ENCODE results near the gene RNF40.
A peak's percentile ranks its signal among the peaks of the same experiment; 100 is the strongest.

RNF40 gene

DNA sequence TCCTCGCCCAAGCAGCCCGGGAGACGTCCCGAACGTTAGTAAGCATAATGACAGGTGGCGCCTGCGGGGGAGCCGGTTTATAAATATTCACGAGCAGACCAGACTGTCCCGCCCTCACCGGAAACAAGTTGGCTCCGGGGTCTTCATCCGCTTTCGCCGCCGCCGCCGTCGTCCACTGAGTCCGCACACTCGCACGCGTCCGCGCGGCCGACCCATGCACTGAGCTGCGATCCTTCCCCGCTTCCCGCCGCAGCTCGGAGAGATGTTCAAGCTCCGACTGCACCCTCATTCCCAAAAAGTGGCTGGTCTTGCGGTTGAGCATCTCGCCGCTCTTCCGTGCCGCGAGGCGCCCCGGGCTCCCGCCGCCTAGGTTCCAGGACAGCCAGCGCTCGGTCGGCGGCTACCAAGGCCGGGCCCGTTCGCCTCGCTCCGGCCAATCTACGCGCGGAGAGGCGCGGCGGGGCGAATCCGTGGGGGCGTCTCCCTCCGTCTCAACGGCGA is 645 bp upstream of the RNF40 start:
- DNase-seq (ENCODE audit: low read depth in 2 of 2) = peak in 1 of 2 donors; percentile 44

DNA sequence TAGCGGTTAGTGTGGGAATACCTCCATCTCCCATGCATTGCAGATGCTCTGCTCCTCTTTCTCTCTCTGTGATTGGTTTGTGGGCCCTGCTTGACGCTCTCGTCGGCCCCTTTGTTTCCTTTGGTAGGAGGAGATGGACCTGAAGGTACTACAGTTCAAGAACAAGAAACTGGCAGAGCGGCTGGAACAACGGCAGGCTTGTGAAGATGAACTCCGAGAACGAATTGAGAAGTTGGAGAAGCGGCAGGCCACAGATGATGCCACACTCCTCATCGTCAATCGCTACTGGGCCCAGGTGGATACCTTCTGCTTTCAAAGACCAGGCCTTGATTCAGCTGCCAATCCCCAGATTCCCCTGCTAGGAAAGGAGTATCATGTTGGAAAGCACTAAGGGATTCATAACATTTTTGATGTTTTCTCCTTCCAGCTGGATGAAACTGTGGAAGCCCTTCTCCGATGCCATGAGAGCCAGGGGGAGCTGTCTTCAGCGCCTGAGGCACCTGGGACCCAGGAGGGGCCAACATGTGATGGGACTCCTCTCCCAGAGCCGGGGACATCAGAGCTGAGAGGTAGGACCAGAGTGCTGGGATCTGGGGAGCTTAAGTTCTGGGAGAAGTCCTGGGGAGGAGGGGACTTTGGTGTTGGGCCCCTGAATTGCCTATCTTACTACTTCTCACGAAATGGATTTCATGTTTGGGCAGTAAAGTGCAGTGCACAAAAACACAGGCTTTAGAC is 1.0 kb downstream of the RNF40 start:
- DNase-seq (ENCODE audit: low read depth in 2 of 2) = no peak

DNA sequence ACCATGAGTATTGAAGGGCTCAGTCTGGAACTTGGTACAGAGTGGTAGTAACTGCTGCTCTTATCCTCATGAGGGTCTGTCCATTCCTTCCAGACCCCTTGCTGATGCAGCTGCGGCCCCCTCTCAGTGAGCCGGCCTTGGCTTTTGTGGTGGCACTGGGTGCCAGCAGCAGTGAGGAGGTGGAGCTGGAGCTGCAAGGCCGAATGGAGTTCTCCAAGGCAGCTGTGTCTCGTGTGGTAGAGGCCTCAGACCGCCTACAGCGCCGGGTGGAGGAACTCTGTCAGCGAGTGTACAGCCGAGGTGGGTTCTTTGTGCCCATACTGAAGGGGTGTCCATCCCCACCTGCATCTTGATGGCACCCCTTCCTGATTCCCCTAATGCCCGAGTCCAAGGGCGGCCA is 2.0 kb downstream of the RNF40 start:
- DNase-seq (ENCODE audit: low read depth in 2 of 2) = no peak

DNA sequence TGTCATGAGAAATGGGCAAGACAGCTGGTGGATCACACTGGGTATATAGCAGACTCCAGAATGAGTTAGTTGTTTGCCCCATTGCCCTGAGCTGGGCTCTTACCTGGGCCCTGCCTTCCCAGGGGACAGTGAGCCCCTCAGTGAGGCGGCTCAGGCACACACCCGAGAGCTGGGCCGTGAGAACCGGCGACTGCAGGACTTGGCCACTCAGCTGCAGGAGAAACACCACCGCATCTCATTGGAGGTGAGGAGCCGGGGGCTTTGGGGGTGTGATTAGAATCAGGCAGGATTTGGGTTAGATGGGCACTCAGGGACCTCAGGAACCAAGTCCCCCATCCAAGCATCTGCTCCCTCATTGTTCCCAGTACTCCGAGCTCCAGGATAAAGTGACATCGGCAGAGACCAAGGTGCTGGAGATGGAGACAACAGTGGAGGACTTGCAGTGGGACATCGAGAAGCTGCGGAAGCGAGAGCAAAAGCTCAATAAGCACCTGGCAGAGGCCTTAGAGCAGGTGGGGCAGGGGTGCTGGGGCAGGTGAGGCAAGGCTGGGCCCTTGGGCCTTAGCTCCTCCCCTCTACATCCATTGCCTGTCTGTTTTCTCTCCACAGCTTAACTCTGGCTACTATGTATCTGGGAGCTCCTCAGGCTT is 2.8 kb downstream of the RNF40 start:
- DNase-seq (ENCODE audit: low read depth in 2 of 2) = no peak

DNA sequence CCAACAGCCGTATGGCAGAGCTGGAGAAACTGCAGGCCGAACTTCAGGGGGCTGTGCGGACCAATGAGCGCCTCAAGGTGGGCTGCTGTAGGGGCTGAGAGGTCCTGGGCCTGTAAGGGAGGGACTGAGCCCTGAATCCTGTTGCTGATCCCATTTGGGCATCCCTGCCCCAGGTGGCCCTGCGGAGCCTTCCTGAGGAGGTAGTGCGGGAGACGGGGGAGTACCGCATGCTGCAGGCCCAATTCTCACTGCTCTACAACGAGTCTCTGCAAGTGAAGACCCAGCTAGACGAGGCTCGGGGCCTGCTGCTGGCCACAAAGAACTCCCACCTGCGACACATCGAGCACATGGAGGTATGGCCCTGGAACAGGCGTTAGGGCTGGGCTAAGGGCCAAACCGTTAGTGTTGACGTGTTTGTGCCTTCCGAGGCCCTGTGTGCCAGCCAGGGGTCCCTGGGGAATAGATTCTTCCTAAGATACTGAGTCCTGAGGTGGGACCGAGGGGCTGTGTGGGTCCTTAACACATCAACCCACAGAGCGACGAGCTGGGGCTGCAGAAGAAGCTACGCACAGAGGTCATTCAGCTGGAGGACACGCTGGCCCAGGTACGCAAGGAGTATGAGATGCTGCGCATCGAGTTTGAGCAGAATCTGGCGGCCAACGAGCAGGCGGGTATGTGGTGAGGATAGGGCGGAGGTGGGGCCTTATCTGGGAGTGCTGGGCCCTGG is 4.2 kb downstream of the RNF40 start:
- DNase-seq (ENCODE audit: low read depth in 2 of 2) = no peak

DNA sequence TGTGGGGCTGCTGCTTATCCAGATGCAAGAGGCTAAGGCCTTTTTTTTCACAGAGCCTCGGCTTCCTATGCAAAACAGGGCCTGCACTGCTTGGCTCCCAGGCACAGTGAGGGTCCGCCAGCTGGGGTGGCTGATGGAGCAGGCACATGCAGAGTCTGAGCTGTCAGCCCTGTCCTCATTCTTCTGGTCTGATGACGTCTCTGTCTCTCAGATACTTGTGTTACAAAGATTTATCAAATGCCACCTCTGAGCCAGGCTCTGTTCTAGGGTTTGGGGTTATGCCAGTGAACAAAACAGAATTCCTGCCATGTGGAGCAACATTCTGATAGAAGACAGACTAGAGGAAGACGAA is 4.8 kb downstream of the RNF40 start:
- no peak for DNase-seq (ENCODE audit: low read depth in 2 of 2)

GRCh38 chr16:30767767-30768465 is 5.8 kb downstream of the RNF40 start:
- no peak for DNase-seq (ENCODE audit: low read depth in 2 of 2)

- no peak for DNase-seq (ENCODE audit: low read depth in 2 of 2)
Measured at GRCh38 chr16:30768583-30769181, 6.6 kb downstream of the RNF40 start.

DNA sequence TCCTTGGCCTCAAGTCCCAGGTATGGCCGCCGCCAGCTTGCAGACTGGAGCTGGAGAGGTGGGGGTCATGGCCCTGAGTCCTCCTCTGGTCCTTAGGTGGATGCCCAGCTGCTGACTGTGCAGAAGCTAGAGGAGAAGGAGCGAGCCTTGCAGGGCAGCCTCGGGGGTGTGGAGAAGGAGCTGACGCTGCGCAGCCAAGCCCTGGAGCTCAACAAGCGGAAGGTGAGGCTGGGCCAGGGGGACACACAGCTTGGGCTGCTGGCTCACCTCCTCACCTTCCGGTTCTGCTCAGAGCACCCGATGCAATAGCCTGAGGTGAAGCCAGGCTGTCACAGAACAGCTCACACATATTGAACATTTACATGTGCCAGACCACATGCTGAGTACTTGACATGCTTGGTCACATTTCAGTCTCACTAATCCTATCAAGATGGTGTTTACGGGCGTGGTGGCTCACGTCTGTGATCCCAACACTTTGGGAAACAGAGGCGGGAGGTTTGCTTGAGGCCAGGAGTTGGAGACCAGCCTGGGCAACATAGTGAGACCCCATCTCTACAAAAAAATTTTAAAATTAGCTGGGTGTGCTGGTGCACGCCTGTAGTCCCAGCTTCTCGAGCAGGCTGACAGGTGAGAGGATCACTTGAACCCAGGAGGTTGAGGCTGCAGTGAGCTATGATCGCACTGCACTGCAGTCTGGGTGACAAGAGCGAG is 7.4 kb downstream of the RNF40 start:
- DNase-seq (ENCODE audit: low read depth in 2 of 2) = no peak

DNA sequence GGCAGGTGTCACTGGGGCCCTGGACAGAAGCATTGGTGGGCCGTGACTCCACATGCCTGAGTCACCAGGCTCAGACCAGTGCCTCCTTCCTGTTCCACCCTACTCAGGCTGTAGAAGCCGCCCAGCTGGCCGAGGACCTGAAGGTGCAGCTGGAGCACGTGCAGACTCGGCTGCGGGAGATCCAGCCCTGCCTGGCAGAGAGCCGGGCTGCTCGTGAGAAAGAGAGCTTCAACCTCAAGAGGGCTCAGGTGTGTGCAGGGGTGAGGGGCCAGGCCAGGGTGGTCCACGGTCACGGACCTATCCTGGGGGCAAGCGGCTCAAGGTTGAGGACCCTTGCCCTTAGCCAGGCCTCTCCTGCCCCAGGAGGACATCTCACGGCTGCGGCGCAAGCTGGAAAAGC is 9.6 kb downstream of the RNF40 start:
- DNase-seq (ENCODE audit: low read depth in 2 of 2) = no peak

DNA sequence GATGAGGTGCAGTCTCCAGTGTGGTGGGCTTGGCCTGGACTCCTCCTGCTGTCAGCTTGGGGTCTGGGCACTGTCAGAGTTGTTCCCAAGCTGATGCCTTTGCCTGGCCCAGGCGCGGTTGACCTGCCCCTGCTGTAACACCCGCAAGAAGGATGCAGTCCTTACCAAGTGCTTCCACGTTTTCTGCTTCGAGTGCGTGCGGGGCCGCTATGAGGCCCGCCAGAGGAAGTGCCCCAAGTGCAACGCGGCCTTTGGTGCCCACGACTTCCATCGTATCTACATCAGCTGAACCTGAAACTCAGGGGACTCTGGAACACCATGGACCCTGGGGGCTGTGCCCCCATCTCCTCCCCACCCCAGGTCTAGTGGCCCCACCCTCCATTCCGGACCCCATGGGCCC is 11.7 kb downstream of the RNF40 start:
- no peak for DNase-seq (ENCODE audit: low read depth in 2 of 2)

DNA sequence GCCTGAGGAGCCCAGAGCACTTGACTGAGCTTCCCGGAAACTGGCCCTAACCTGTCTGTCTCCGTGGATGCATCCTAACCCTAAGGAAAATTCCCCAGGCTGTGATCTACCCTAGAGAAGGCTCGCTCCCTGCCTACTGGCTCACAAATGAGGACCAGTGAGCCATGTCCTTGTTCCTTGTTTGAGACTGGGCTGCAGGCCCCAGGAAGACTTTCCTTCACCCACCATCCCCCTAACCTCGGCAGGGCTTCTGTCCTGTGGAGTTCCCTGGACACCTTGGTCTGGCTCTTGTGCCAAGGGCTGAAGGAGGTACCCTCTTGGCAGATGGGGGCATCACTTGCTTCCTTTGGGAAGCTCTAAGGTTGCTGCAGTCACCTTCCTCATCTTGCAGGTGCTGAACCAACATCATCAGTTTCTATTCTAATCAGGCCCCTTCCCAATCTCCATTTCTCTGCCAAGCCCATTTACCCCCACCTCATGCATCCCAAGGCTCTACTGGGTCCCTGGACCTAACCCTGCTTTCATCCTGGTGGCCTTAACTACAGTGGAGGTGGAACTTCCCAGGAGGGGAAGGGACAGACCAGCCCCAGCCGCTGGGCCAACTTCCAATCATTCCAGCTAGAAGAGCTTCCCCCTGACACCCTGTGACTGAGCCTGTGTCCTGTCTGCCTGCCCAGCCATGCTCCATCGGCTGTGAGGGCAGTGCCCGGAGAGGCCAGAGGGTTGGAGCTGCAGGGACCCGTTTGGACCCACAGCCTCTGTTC is 12.4 kb downstream of the RNF40 start:
- DNase-seq (ENCODE audit: low read depth in 2 of 2) = no peak

DNA sequence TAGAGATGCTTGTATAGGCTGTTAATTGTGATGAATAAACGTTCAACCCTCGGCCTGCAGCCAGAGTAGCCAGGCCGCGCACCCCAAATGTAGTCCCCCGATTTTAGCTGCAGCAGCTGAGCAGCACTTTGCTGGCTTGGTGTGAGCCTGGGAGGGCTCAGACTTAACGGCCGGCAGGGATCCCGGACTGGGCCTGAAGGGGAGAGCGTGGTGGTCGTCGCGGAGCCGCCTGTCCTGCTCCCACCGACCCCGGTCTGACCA is 12.9 kb downstream of the RNF40 start:
- DNase-seq (ENCODE audit: low read depth in 2 of 2) = no peak

GRCh38 chr16:30775392-30776188 is 13.5 kb downstream of the RNF40 start:
- peak; percentile 40 to 57 for DNase-seq (ENCODE audit: low read depth in 2 of 2)

DNA sequence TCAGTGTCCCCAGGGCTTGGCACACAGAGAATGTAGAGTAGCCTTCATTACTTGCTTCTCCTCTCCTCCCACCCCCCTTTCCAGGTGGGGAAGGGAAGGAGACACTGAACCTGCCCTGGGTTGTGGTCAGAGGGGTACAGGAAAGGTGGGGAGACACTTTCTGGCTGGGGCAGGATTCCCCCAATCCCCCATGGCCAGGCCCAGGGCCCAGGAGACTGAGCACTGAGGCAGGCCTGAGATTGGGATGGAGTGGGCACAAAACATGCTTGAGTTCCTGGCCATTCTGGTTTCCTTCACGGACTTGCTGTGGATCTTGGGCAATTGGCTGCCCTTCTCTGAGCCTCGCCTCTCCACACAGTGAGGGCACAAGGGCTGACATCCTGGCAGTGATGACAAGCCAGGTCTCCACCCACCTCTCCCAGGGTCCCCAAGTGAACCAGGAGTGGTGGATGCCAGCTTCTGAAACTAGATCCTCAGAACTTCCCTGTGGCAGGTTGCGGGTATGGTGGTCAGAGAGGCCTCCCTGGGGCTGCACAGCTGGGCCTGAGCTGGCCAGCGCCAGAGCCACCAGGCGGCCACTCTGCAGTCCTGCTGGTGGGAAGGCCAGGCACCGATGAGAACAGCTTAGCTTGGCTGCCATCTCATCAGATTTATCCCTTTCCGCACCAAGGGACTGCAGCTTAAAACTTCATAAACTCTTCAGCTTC is 15.6 kb downstream of the RNF40 start:
- DNase-seq (ENCODE audit: low read depth in 2 of 2) = no peak

DNA sequence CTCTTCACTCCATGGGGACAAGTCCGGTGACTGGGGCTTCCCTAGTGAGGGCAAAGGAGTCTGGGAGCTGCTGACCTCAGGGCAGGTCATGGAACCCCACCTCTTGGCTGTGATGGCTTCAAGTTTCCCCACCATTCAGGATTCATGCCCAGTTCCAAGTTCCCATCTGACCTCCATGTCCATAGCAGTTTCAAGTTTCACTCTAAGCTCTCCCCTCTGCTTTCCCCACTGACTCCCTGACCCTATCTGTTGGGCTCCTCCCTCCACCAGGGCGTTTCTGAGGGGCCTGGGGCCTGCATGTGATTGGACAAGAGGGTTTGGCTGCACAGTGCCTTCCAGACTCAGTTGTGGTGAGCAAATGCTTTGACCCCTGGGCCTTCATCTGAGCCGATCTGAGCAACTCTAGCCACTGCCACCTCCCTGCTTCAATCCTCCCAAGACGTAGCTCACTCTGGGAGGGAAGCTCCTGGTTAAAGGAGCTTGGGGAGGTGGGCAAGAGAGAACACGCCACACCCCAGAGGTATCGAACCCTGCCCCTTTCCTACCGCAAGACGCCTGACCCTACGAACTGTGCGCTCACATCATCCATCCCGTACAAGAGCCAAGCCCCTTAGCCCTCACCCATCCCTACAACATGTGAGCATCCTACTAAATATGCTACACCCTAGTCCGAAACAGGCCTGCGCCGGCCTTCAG is 16.6 kb downstream of the RNF40 start:
- DNase-seq (ENCODE audit: low read depth in 2 of 2) = no peak

- DNase-seq (ENCODE audit: low read depth in 2 of 2) = no peak
Measured at GRCh38 chr16:30779596-30779995, 17.5 kb downstream of the RNF40 start.

- DNase-seq (ENCODE audit: low read depth in 2 of 2) = no peak
Measured at GRCh38 chr16:30780021-30780420, 17.9 kb downstream of the RNF40 start.

DNA sequence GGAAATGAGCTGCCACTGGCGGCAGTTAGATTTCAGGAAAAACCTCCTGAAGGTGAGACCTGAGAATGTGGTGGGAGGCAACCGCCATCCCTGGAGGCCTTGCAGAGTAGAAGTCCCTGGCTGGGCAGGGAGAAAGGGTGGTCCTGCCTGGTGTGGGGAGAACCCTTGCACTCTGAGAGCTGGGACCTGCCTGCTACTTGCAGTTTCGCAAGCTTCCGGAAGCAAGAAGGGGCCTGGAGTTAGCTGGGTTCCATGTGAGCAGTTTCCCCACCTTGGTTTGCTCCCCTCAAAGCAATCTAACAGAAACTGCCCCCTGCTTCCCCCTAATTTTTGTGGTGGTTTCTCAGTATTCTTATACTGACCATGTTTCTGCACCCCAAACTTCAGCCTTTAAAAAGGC is 18.4 kb downstream of the RNF40 start:
- DNase-seq (ENCODE audit: low read depth in 2 of 2) = no peak

Measured in stimulated activated CD8-positive, alpha-beta memory T cell treated with anti-CD3 and anti-CD28 coated beads, Interleukin-15, amount 100 ng/mL, for 48 hours (primary cell).